HepG2 (cell line): ENCODE data around the gene CNNM4. TPM values are rescaled to one million over a fixed set of nuclear protein-coding genes. Genes with fewer than 3 reads are reported as not detected.
A peak's percentile ranks its signal among the peaks of the same experiment; 100 is the strongest.

Experiments used
- ARID2 ChIP-seq: sonication (generic); formaldehyde crosslinking; IDR thresholded peaks from 2 replicates; pipeline ENCODE4 v1.8.1; 2022; ENCODE audit warnings: mild to moderate bottlenecking, missing genetic modification reagents, borderline replicate concordance
- CEBPB ChIP-seq: IDR thresholded peaks from 2 replicates; pipeline ENCODE4 v1.6.1; 2011; ENCODE audit warnings: low read depth, low read length, improper control_type of control experiment, borderline replicate concordance
- HDAC1 ChIP-seq: sonication (generic); formaldehyde crosslinking; IDR thresholded peaks from 2 replicates; pipeline ENCODE4 v1.5.1; 2020; ENCODE audit warnings: mild to moderate bottlenecking, missing genetic modification reagents
- KAT2B ChIP-seq: fragments of 150-350 bp; IDR thresholded peaks from 2 replicates; pipeline ENCODE4 v1.6.1; 2014; ENCODE audit warnings: low read depth, low read length, borderline replicate concordance
- KMT2A ChIP-seq: sonication (generic); formaldehyde crosslinking; IDR thresholded peaks from 2 replicates; pipeline ENCODE4 v1.4.0; 2020; ENCODE audit warnings: missing genetic modification reagents
- LRRFIP1 ChIP-seq: sonication (generic); formaldehyde crosslinking; conservative IDR thresholded peaks from 2 replicates; pipeline ENCODE4 v1.4.0; 2020; ENCODE audit warnings: missing genetic modification reagents
- MED1 ChIP-seq: sonication (generic); formaldehyde crosslinking; IDR thresholded peaks from 2 replicates; pipeline ENCODE4 v1.4.0; 2020; ENCODE audit warnings: missing genetic modification reagents
- NCOR1 ChIP-seq: fragments of 200-600 bp; sonication (generic); IDR thresholded peaks from 2 replicates; pipeline ENCODE4 v1.7.0; 2017; ENCODE audit warnings: antibody characterized with exemption, low read length, borderline replicate concordance
- ONECUT2 ChIP-seq: sonication (generic); formaldehyde crosslinking; IDR thresholded peaks from 2 replicates; pipeline ENCODE4 v1.4.0; 2020; ENCODE audit warnings: missing genetic modification reagents
- POLR2AphosphoS2 ChIP-seq: IDR thresholded peaks from 2 replicates; pipeline ENCODE4 v1.6.1; 2011; ENCODE audit warnings: low read depth, low read length, improper control_type of control experiment
- POLR2AphosphoS5 ChIP-seq: IDR thresholded peaks from 2 replicates; pipeline ENCODE4 v1.6.1; 2012; ENCODE audit warnings: low read depth, low read length
- RFX1 ChIP-seq: fragments of 450-650 bp; IDR thresholded peaks from 2 replicates; pipeline ENCODE4 v1.6.1; 2017
- SAP130 ChIP-seq: IDR thresholded peaks from 2 replicates; pipeline ENCODE4 v1.6.1; 2016; ENCODE audit warnings: low read depth
- SUZ12 ChIP-seq: fragments of 150-350 bp; IDR thresholded peaks from 2 replicates; pipeline ENCODE4 v1.6.1; 2014; ENCODE audit warnings: low read depth, low read length
- TOE1 ChIP-seq: sonication (generic); formaldehyde crosslinking; IDR thresholded peaks from 2 replicates; pipeline ENCODE4 v1.4.0; 2020; ENCODE audit warnings: mild to moderate bottlenecking, missing genetic modification reagents
- ZNF124 ChIP-seq: sonication (generic); formaldehyde crosslinking; IDR thresholded peaks from 2 replicates; pipeline ENCODE4 v1.4.0; 2020; ENCODE audit warnings: missing genetic modification reagents
- ZNF264 ChIP-seq: sonication (generic); formaldehyde crosslinking; IDR thresholded peaks from 2 replicates; pipeline ENCODE4 v1.4.0; 2020; ENCODE audit warnings: missing genetic modification reagents
- ZSCAN20 ChIP-seq: sonication (generic); formaldehyde crosslinking; IDR thresholded peaks from 2 replicates; pipeline ENCODE4 v1.4.0; 2020; ENCODE audit warnings: missing genetic modification reagents, mild to moderate bottlenecking, borderline replicate concordance
- ZZZ3 ChIP-seq: sonication (generic); formaldehyde crosslinking; IDR thresholded peaks from 2 replicates; pipeline ENCODE4 v1.4.0; 2020; ENCODE audit warnings: missing genetic modification reagents, mild to moderate bottlenecking, borderline replicate concordance
- polyA plus RNA-seq, 8 experiments: library from polyadenylated mRNA; depleted of rRNA in 3 of 8; stranded (reverse) in 7 of 8; unstranded in 1 of 8; fragments of >200 nt; fragmentation: Illumina TruSeq in 4 of 8; extraction: Trizol in 4 of 8; gene quantifications; 2 replicates each; pipeline versions ENCODE4 v1.2.1 to v1.2.3, GENCODE V29; 2011 to 2016; ENCODE audit warnings: low read depth in 4 of 8, missing spikeins in 1 of 8, mixed read lengths in 1 of 8; ENCODE audit not compliant: insufficient read depth in 1 of 8
- total RNA-seq, 5 experiments: library from RNA; depleted of rRNA; stranded (reverse); fragments of >200 nt; fragmentation: Illumina TruSeq; extraction: Trizol; gene quantifications; 2 replicates each; pipeline ENCODE4 v1.2.3, GENCODE V29; 2016; ENCODE audit warnings: low read depth in 1 of 5
- TF ChIP-seq, protein P1 (sequence below): sonication (generic); IDR thresholded peaks from 2 replicates; pipeline ENCODE4 v1.6.1; 2016; ENCODE audit warnings: low read depth, borderline replicate concordance
- TF ChIP-seq, protein P2 (sequence below): sonication (generic); formaldehyde crosslinking; conservative IDR thresholded peaks from 2 replicates; pipeline ENCODE4 v1.4.0; 2020; ENCODE audit warnings: mild to moderate bottlenecking, missing genetic modification reagents, moderate library complexity
- TF ChIP-seq, protein P3 (sequence below): sonication (generic); formaldehyde crosslinking; IDR thresholded peaks from 2 replicates; pipeline ENCODE4 v1.4.0; 2020; ENCODE audit warnings: missing genetic modification reagents
- TF ChIP-seq, protein P4 (sequence below): sonication (generic); formaldehyde crosslinking; IDR thresholded peaks from 2 replicates; pipeline ENCODE4 v1.8.0; 2023; ENCODE audit warnings: mild to moderate bottlenecking, missing genetic modification reagents

Gene CNNM4
- total and polyA plus RNA-seq, 2 of the 13 experiments (the other 11 are each of a cell fraction or from before 2014, with no cell fraction given) = 5.9 to 8.4 TPM

GRCh38 chr2:96848264-96848663, 87.6 kb downstream of the CNNM4 start (continued):
- TF ChIP-seq ONECUT2 (CRISPR knock-in tag) = no peak
- no peak for TF ChIP-seq ZNF124 (CRISPR knock-in tag)
- peak; percentile 37; the same call in 1 of the 2 replicates for TF ChIP-seq CEBPB
- 0 out of 2 replicates have a peak, but pooled peaks have one; percentile 23 for TF ChIP-seq ZZZ3
- no peak for TF ChIP-seq POLR2AphosphoS5
- TF ChIP-seq POLR2AphosphoS2 = no peak
- TF ChIP-seq ZSCAN20 (CRISPR knock-in tag) = no peak
- peak; percentile 24; the same call in 1 of the 2 replicates for TF ChIP-seq NCOR1
- TF ChIP-seq MED1 (CRISPR knock-in tag) = peak; percentile 32; the same call in 1 of the 2 replicates
- TF ChIP-seq, protein P1, sequence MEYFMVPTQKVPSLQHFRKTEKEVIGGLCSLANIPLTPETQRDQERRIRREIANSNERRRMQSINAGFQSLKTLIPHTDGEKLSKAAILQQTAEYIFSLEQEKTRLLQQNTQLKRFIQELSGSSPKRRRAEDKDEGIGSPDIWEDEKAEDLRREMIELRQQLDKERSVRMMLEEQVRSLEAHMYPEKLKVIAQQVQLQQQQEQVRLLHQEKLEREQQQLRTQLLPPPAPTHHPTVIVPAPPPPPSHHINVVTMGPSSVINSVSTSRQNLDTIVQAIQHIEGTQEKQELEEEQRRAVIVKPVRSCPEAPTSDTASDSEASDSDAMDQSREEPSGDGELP = peak; percentile 83
- TF ChIP-seq KAT2B = no peak
- TF ChIP-seq, protein P2, sequence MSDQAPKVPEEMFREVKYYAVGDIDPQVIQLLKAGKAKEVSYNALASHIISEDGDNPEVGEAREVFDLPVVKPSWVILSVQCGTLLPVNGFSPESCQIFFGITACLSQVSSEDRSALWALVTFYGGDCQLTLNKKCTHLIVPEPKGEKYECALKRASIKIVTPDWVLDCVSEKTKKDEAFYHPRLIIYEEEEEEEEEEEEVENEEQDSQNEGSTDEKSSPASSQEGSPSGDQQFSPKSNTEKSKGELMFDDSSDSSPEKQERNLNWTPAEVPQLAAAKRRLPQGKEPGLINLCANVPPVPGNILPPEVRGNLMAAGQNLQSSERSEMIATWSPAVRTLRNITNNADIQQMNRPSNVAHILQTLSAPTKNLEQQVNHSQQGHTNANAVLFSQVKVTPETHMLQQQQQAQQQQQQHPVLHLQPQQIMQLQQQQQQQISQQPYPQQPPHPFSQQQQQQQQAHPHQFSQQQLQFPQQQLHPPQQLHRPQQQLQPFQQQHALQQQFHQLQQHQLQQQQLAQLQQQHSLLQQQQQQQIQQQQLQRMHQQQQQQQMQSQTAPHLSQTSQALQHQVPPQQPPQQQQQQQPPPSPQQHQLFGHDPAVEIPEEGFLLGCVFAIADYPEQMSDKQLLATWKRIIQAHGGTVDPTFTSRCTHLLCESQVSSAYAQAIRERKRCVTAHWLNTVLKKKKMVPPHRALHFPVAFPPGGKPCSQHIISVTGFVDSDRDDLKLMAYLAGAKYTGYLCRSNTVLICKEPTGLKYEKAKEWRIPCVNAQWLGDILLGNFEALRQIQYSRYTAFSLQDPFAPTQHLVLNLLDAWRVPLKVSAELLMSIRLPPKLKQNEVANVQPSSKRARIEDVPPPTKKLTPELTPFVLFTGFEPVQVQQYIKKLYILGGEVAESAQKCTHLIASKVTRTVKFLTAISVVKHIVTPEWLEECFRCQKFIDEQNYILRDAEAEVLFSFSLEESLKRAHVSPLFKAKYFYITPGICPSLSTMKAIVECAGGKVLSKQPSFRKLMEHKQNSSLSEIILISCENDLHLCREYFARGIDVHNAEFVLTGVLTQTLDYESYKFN (CRISPR knock-in tag) = peak; percentile 39
- TF ChIP-seq, protein P3, sequence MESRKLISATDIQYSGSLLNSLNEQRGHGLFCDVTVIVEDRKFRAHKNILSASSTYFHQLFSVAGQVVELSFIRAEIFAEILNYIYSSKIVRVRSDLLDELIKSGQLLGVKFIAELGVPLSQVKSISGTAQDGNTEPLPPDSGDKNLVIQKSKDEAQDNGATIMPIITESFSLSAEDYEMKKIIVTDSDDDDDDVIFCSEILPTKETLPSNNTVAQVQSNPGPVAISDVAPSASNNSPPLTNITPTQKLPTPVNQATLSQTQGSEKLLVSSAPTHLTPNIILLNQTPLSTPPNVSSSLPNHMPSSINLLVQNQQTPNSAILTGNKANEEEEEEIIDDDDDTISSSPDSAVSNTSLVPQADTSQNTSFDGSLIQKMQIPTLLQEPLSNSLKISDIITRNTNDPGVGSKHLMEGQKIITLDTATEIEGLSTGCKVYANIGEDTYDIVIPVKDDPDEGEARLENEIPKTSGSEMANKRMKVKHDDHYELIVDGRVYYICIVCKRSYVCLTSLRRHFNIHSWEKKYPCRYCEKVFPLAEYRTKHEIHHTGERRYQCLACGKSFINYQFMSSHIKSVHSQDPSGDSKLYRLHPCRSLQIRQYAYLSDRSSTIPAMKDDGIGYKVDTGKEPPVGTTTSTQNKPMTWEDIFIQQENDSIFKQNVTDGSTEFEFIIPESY (CRISPR knock-in tag) = peak; percentile 43; the same call in 1 of the 2 replicates
- no peak for TF ChIP-seq TOE1 (CRISPR knock-in tag)
- no peak for TF ChIP-seq ARID2 (CRISPR knock-in tag)
- TF ChIP-seq, protein P4, sequence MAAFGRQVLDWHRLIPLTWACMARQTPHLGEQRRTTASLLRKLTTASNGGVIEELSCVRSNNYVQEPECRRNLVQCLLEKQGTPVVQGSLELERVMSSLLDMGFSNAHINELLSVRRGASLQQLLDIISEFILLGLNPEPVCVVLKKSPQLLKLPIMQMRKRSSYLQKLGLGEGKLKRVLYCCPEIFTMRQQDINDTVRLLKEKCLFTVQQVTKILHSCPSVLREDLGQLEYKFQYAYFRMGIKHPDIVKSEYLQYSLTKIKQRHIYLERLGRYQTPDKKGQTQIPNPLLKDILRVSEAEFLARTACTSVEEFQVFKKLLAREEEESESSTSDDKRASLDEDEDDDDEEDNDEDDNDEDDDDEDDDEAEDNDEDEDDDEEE (CRISPR knock-in tag) = no peak
- no peak for TF ChIP-seq ZNF264 (CRISPR knock-in tag)
- no peak for TF ChIP-seq LRRFIP1
- no peak for TF ChIP-seq KMT2A (CRISPR knock-in tag)
- TF ChIP-seq SAP130 (CRISPR knock-in tag) = peak; percentile 64; the same call in 1 of the 2 replicates
- TF ChIP-seq SUZ12 = no peak
- TF ChIP-seq HDAC1 = peak; percentile 57
- TF ChIP-seq RFX1 = no peak
